K562 (cell line): ENCODE data around the gene WDR18. TPM values are rescaled to one million over a fixed set of nuclear protein-coding genes. Genes with fewer than 3 reads are reported as not detected.

Source experiments
- CREBBP ChIP-seq: IDR thresholded peaks from one replicate; pipeline ENCODE4 v1.6.1; 2012; ENCODE audit warnings: low read depth, mild to moderate bottlenecking, control low read depth, inconsistent platforms, low read length
- HSF4 ChIP-seq: fragments of 250-450 bp; sonication (Bioruptor Pico); IDR thresholded peaks from 2 replicates; pipeline ENCODE4 v2.1.2; 2022; ENCODE audit warnings: mild to moderate bottlenecking, moderate library complexity, borderline replicate concordance
- JUND ChIP-seq, 2 experiments: IDR thresholded peaks; 2 replicates in 1 of 2; 3 replicates in 1 of 2; pipeline ENCODE4 v1.6.1; 2011; ENCODE audit warnings: borderline replicate concordance in 2 of 2, low read depth in 2 of 2, low read length in 2 of 2, improper control_type of control experiment in 1 of 2, missing biosample characterization in 1 of 2, missing genetic modification characterization in 1 of 2, missing genetic modification reagents in 1 of 2
- PYGO2 ChIP-seq: fragments of 450-650 bp; IDR thresholded peaks from 2 replicates; pipeline ENCODE4 v1.6.1; 2016; ENCODE audit warnings: mild to moderate bottlenecking, missing genetic modification characterization, moderate library complexity, missing compliant biosample characterization
- RBBP5 ChIP-seq: fragments of 200-600 bp; sonication (generic); IDR thresholded peaks from 2 replicates; pipeline ENCODE4 v1.6.1; 2012; ENCODE audit warnings: borderline replicate concordance, mild to moderate bottlenecking, low read length, control low read depth, inconsistent platforms; ENCODE audit not compliant: insufficient read depth, poor library complexity, severe bottlenecking
- SLC30A9 ChIP-seq: fragments of 250-450 bp; sonication (Bioruptor Pico); IDR thresholded peaks from 2 replicates; pipeline ENCODE4 v1.8.0; 2022; ENCODE audit warnings: mild to moderate bottlenecking, moderate library complexity
- SMARCC2 ChIP-seq: fragments of 450-650 bp; IDR thresholded peaks from 2 replicates; pipeline ENCODE4 v1.6.1; 2017; ENCODE audit warnings: antibody characterized with exemption, moderate library complexity, mild to moderate bottlenecking, low read depth
- ZNF143 ChIP-seq: sonication (generic); formaldehyde crosslinking; IDR thresholded peaks from 2 replicates; pipeline ENCODE4 v1.9.0; 2022; ENCODE audit warnings: mild to moderate bottlenecking, missing genetic modification reagents
- ZNF408 ChIP-seq: fragments of 250-450 bp; sonication (Bioruptor Pico); IDR thresholded peaks from 2 replicates; pipeline ENCODE4 v1.4.0; 2020; ENCODE audit warnings: low read depth, mild to moderate bottlenecking, moderate library complexity
- ZNF436 ChIP-seq: fragments of 250-450, 450-650 bp; sonication (Bioruptor Pico); formaldehyde crosslinking; IDR thresholded peaks from 2 replicates; pipeline ENCODE4 v1.7.0; 2020; ENCODE audit warnings: mild to moderate bottlenecking
- ZNF584 ChIP-seq: fragments of 200-800 bp; sonication (Bioruptor generic); IDR thresholded peaks from 2 replicates; pipeline ENCODE4 v1.6.1; 2016; ENCODE audit warnings: low read depth, mild to moderate bottlenecking, missing genetic modification characterization, missing compliant biosample characterization
- polyA plus RNA-seq, 8 experiments: library from polyadenylated mRNA; depleted of rRNA in 4 of 8; stranded (reverse) in 5 of 8; unstranded in 3 of 8; fragments of >200 nt; fragmentation: Nextera tagmentation in 2 of 8; fragmentation: Illumina TruSeq in 1 of 8; extraction: Ambion mirVana in 2 of 8; extraction: Trizol in 1 of 8; gene quantifications; 2 replicates each; pipeline versions ENCODE4 v1.2.1 to v1.2.3, GENCODE V29; 2011 to 2014; ENCODE audit warnings: inconsistent platforms in 1 of 8, missing spikeins in 1 of 8
- total RNA-seq, 7 experiments: library from RNA; depleted of rRNA in 6 of 7; stranded (reverse); fragments of >200 nt in 6 of 7; fragmentation: Illumina TruSeq in 2 of 7; extraction: Trizol in 2 of 7; gene quantifications; 2 replicates each; pipeline versions ENCODE4 v1.2.1 to v1.2.3, GENCODE V29; 2011 to 2021; ENCODE audit warnings: low replicate concordance in 1 of 7
- TF ChIP-seq, protein P1 (sequence below): fragments of 450-650 bp; IDR thresholded peaks from 2 replicates; pipeline ENCODE4 v1.6.1; 2016; ENCODE audit warnings: low read depth
- TF ChIP-seq, protein P2 (sequence below): fragments of 250-450 bp; sonication (Bioruptor Pico); IDR thresholded peaks from 2 replicates; pipeline ENCODE4 v1.4.0; 2020; ENCODE audit warnings: mild to moderate bottlenecking, moderate library complexity
- TF ChIP-seq, protein P3 (sequence below): sonication (generic); formaldehyde crosslinking; IDR thresholded peaks from 2 replicates; pipeline ENCODE4 v1.8.0; 2022; ENCODE audit warnings: mild to moderate bottlenecking, missing genetic modification reagents

Gene WDR18
- total and polyA plus RNA-seq, 9 of the 15 experiments (the other 6 are each of a cell fraction or from before 2014, with no cell fraction given): 0.65 to 181 (median 30.1) TPM

DNA sequence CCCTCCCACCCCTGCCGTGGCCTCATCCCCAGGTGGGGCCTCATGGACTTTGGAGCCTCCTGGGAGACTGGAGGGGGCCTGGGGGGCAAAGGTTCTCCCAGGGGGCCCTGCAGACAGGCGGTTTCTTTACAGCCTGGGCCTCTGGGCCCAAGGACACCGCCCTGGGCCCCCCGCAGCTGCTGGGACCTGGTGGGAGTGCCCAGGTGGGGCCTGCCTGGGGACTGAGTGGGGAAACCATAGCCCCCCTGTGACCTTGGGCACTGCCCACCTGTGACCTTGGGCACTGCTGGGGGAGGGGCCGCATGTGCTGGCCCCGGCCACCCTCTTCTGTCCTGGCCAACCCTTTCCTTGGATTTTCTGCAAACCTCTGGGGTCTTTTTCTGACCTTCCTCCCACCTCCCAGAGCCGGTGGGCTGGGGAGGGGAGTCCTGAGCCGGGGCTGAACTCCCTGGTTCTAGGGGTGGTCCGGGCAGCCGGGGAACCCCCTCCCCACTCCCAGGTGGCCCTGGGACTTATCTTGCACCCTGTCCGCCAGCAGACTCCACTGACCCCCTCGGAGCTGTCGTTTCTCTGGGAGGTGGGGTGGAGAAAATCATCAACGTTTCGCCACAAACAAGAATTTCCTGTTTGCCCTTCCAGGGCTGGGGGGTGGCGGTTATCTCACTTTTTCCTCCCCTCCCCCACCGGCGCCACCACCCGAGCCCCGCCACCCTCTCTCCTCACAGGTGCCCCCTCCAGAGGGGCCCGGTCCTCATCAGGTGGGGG lies 31.3 kb upstream of the WDR18 start (continued):
- TF ChIP-seq, protein P1, sequence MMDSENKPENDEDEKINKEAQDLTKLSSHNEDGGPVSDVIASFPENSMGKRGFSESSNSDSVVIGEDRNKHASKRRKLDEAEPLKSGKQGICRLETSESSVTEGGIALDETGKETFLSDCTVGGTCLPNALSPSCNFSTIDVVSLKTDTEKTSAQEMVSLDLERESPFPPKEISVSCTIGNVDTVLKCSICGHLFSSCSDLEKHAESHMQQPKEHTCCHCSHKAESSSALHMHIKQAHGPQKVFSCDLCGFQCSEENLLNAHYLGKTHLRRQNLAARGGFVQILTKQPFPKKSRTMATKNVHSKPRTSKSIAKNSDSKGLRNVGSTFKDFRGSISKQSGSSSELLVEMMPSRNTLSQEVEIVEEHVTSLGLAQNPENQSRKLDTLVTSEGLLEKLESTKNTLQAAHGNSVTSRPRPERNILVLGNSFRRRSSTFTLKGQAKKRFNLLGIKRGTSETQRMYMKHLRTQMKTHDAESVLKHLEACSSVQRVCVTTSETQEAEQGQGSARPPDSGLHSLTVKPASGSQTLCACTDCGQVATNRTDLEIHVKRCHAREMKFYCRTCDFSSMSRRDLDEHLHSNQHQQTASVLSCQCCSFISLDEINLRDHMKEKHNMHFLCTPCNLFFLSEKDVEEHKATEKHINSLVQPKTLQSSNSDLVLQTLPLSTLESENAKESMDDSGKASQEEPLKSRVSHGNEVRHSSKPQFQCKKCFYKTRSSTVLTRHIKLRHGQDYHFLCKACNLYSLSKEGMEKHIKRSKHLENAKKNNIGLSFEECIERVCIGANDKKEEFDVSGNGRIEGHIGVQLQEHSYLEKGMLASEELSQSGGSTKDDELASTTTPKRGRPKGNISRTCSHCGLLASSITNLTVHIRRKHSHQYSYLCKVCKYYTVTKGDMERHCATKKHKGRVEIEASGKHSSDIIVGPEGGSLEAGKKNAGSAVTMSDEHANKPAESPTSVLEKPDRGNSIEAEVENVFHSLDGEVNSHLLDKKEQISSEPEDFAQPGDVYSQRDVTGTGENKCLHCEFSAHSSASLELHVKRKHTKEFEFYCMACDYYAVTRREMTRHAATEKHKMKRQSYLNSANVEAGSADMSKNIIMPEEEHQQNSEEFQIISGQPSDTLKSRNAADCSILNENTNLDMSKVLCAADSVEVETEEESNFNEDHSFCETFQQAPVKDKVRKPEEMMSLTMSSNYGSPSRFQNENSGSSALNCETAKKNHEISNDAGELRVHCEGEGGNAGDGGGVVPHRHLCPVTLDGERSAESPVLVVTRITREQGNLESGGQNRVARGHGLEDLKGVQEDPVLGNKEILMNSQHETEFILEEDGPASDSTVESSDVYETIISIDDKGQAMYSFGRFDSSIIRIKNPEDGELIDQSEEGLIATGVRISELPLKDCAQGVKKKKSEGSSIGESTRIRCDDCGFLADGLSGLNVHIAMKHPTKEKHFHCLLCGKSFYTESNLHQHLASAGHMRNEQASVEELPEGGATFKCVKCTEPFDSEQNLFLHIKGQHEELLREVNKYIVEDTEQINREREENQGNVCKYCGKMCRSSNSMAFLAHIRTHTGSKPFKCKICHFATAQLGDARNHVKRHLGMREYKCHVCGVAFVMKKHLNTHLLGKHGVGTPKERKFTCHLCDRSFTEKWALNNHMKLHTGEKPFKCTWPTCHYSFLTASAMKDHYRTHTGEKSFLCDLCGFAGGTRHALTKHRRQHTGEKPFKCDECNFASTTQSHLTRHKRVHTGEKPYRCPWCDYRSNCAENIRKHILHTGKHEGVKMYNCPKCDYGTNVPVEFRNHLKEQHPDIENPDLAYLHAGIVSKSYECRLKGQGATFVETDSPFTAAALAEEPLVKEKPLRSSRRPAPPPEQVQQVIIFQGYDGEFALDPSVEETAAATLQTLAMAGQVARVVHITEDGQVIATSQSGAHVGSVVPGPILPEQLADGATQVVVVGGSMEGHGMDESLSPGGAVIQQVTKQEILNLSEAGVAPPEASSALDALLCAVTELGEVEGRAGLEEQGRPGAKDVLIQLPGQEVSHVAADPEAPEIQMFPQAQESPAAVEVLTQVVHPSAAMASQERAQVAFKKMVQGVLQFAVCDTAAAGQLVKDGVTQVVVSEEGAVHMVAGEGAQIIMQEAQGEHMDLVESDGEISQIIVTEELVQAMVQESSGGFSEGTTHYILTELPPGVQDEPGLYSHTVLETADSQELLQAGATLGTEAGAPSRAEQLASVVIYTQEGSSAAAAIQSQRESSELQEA: no peak
- TF ChIP-seq SLC30A9 (CRISPR knock-in tag): no peak
- TF ChIP-seq, protein P2, sequence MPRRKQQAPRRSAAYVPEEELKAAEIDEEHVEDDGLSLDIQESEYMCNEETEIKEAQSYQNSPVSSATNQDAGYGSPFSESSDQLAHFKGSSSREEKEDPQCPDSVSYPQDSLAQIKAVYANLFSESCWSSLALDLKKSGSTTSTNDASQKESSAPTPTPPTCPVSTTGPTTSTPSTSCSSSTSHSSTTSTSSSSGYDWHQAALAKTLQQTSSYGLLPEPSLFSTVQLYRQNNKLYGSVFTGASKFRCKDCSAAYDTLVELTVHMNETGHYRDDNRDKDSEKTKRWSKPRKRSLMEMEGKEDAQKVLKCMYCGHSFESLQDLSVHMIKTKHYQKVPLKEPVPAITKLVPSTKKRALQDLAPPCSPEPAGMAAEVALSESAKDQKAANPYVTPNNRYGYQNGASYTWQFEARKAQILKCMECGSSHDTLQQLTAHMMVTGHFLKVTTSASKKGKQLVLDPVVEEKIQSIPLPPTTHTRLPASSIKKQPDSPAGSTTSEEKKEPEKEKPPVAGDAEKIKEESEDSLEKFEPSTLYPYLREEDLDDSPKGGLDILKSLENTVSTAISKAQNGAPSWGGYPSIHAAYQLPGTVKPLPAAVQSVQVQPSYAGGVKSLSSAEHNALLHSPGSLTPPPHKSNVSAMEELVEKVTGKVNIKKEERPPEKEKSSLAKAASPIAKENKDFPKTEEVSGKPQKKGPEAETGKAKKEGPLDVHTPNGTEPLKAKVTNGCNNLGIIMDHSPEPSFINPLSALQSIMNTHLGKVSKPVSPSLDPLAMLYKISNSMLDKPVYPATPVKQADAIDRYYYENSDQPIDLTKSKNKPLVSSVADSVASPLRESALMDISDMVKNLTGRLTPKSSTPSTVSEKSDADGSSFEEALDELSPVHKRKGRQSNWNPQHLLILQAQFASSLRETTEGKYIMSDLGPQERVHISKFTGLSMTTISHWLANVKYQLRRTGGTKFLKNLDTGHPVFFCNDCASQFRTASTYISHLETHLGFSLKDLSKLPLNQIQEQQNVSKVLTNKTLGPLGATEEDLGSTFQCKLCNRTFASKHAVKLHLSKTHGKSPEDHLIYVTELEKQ (CRISPR knock-in tag): no peak
- TF ChIP-seq ZNF143: no peak
- no peak for TF ChIP-seq ZNF408 (CRISPR knock-in tag)
- no peak for TF ChIP-seq HSF4 (CRISPR knock-in tag)
- TF ChIP-seq SMARCC2: no peak
- no peak for TF ChIP-seq CREBBP
- peak; percentile 43; the same call in 1 of the 2 replicates for TF ChIP-seq JUND (IDR thresholded peaks at IDR 0.05; ENCODE audit: borderline replicate concordance, low read depth, low read length)
- no peak; the same call in 2 of the 3 replicates for TF ChIP-seq JUND (tag; IDR thresholded peaks at IDR 0.05; ENCODE audit: borderline replicate concordance, low read depth, low read length)
- TF ChIP-seq, protein P3, sequence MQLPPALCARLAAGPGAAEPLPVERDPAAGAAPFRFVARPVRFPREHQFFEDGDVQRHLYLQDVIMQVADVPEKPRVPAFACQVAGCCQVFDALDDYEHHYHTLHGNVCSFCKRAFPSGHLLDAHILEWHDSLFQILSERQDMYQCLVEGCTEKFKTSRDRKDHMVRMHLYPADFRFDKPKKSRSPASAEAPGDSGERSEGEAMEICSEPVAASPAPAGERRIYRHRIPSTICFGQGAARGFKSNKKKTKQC: no peak
- TF ChIP-seq PYGO2: no peak
- no peak for TF ChIP-seq ZNF436 (CRISPR knock-in tag)
- TF ChIP-seq ZNF584: no peak
- peak; percentile 17 for TF ChIP-seq RBBP5
